SIG-M5 treated with dmso at 0.1 percent for 504 hours (cell line): ENCODE measurements around the gene INSR.

Experiments
- DNase-seq: peaks from one replicate; lab custom pipeline; 2025; ENCODE audit not compliant: unreplicated experiment; lab: John Stamatoyannopoulos, UW

The INSR gene

DNA sequence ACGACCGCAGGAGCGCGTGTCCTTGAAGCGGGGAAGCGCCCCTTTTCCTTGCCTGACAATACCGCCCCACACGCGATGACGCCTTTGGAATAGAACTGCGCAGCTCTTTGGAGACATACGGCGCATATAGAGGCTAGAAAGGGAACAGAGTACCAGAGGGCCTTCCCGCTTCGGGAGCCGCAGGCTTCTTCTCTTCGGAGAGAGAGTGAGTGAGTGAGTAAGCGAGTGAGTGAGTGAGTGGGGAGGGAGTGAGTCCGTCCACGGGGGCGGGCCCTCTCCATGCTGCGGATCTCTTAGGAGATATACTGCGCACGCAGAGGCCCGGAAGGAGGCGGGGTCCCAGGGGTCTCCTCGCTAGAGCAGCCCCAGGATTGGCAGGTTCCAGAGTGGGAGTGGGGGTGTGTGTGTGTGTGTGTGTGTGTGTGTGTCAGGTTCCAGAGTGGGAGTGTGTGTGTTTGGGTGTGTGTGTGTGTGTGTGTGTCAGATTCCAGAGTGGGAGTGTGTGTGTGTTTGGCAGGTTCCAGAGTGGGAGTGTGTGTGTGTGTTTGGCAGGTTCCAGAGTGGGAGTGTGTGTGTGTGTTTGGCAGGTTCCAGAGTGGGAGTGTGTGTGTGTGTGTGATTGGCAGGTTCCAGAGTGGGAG lies 97.0 kb downstream of the INSR start:
- DNase-seq = peak; percentile 92

DNA sequence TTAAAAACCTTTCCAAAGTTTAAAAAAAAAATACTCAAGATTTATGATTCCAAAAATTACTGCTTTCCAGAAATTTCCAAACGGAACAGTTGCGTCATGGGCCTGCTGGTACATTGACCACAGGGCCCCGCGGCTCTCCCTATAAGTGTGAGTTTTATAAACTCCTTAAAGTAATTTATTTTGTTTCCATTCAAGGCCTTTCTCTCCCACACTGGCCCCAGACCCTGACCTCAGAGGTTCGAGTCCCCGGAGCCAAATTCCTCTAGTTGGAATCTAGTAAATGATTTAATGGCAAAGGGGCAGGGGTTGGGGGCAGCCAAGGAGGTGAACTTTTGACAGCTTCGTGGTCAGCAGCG lies 97.5 kb downstream of the INSR start:
- DNase-seq = no peak

DNA sequence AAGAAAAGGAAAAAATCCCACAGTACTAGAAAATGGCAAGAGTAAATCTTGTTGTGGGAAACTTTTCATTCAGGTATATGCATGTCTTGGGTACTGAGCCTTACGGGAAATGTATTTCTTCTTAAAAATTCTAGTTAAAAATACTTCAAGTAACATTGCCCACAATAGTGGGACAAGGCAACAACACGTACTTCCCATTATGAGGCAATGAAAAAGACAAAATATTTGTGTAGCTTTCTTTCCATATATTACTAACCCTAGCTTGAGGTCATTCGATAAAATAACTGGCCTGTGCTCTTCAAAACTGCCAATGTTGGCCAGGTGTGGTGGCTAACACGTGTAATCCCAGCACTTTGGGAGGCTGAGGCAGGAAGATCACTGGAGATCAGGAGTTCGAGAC lies 99.2 kb downstream of the INSR start:
- DNase-seq = no peak

DNA sequence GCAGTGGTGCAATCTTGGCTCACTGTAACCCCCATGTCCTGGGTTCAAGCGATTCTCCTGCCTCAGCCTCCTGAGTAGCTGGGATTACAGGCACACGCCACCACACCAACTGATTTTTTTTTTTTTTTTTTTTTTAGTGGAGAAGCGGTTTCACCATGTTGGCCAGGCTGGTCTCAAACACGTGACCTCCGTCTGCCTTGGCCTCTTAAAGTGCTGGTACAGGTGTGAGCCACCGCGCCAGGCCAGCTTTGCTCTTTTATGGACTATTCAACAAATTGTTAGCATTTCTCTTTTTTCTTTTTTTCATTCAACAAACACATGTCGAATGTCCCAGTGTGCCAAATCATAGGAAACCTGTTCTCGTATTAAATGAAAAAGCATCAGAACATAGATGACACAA lies 99.6 kb downstream of the INSR start:
- no peak for DNase-seq

DNA sequence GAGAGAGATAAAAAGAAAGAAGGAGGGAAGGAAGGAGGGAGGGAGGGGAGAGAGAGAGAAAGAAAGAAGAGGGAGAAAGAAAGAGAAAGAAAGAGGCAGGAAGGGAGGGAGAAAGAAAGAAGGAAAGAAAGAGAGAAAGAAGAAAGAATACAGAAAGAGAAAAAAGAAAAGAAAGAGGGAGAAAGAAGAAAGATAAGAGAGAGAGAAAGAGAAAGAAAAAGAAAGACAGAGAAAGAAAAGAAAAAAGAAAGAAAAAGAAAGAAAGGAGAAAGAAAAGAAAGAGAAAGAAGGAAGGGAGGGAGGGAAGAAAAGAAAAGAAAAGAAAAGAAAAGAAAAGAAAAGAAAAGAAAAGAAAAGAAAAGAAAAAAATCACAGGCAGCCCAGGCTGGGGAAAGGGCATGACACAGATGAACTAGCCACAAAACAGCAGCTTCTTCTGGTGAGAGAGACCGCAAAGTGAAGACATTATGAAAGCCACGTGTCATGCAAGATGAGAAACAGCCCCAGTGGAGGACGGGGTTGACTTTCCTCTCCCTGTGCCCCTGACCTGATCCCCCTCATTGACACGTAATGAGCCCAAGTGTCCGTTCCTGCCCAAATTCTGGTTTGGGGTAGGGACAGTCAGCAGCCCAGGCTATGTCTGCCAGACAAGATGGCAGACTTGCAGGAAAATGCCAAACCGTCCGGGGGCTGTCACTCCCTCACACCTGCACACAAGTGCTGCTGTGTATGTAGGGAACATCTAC lies 102.1 kb downstream of the INSR start:
- peak; percentile 63 for DNase-seq

DNA sequence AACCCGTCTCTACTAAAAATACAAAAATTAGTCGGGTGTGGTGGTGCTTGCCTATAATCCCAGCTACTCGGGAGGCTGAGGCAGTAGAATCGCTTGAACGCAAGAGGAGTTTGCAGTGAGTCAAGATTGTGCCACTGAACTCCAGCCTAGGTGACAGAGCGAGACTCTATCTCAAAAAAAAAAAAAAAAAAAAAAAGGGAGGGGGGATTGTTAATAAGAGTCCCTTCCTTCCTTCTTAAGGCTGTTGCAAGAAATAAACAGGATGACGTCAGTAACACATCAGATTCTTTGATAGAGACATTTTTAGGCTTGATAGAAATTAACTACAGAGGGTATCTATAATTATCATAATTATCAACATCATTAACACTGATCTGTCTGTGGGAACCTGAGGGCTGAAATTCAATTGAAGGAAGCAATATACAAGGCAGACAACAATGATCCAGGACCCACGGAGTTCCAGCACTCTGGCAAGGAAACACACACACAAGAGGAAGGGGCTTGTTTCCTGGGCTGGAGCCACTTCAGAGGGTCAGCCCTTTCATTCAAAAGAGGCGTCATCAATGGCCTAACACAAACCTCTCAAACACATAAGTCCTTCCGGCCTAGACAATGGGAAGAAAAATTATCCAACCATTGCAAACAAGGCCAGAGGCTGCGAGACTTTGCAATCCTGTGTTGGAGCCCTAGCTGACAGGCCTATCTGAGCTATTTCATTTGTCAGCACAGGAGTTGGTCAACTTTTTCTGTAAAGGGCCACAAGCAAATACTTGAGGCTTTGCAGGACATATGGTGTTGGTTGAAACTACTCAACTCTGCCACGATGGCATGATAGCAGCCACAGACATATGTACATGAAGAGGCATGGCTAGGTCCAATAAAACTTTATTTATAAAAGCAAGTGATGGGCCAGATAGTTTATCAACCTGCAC lies 105.2 kb downstream of the INSR start:
- DNase-seq = no peak

DNA sequence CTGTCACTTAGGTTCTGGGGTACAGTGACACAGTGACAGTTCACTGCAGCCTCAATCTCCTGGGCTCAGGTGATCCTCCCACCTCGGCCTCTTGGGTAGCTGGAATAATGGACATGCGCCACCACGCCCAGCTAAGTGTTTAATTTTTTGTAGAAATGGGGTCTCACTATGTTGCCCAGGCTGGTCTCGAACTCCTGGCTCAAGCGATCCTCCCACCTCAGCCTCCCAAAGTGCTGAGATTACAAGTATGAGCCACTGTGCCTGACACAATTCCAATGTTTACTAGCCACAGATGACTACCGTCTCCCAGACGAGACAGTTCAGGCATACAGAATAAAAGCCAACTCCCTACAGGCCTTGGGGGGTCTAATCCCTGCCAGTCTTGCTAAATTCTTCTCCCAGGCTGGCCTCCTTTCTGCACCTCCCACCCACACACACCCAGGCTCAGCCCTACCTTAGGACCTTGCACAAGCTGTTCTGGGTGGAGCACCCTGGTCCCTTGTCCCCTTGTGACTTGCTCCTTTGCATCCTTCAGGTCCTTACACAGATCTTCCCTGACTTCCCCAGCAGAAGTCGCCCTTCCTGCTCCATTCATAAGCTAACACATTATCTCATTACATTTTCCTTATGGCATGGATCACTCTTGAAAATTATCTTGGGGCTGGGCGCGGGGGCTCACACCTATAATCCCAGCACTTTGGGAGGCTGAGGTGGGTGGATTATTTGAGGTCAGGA lies 106.4 kb downstream of the INSR start:
- DNase-seq = no peak

DNA sequence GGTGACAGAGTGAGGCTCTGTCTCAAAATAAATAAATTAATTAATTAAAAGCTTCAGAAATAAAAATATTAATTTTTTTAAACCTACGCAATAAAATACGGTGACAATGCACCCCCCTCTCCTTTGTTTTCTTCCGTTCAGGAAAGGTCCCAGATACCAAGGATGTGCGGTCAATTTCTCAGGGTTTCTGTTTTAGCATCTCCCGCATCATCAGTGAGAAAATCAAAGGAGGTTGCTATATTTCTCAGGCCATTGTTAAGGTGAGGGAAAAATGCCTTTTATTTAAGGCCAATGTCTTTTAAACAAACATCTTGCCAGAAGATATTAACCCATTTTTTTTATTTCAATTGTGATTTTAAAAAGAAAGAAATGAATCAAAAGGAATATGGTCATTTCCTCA lies 111.7 kb downstream of the INSR start:
- DNase-seq = no peak

DNA sequence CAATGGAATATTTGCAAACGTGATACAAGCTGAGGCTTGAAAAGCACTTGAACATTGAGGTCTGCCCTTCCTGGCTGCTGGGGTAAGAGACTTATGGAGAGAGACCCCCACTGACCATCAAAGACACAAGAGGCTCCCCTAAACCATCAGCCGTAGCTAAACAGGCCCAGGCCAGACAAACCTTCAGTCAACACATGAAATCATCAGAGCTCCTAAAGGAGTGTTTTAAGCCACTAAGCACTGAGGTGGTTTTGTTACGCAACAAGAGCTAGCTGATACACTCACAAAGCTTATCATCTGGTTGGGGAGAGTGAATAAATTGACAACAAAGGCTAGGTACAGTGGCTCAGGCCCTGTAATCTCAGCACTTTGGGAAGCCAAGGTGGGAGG lies 114.3 kb downstream of the INSR start:
- no peak for DNase-seq

DNA sequence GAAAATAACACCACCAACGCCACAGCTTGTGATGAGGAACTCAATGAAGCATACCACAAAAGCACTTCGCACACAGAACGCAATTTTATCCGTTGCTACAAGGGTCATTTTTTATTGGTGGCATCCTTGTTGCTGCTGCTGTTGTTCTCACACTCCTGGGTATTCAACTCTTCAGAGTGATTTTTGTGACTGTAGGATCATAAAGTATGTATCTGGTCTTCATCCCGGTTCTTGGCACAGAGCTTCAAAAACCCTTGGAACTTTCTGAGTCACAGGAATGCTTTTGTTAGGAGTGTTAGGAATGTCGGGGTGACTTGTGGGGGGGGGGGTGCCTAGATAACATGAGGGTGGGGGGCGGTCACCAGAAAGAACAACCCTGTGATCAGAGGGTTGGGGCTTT lies 116.3 kb downstream of the INSR start:
- no peak for DNase-seq

DNA sequence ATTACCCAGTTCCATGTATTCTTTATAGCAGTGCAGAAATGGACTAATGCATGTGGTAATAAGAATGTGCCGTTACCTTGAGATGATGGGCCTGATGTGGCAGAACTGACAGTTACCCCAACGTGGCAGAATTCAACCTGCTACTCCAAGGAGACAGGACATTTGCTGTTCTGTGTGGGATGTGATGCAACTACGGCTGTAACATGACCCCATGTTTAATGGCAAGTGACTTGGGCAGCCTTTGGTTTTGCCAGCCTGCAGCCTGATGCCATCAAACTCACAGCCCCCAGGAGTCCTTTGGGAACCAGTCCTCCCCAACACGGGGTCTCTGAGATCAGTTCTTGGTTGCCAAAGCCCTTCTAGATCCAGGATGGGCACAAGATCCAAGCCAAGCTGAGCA lies 117.4 kb downstream of the INSR start:
- DNase-seq = no peak

DNA sequence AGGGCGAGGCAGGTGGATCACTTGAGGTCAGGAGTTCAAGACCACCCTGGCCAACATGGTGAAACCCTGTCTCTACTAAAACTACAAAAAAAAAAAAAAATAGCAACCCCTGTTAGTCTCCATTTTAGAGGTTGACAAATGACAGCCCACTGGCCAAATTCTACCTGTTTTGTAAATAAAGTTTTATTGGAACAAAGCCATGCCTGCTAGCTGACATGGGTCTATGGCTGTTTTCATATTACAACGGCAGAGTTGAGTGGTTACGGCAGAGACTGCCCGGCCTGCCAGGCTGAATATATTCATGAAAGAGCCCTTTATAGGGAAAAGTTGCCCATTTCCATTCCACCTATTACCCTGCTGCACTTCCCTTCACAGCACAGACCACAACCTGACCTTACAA lies 121.4 kb downstream of the INSR start:
- no peak for DNase-seq

DNA sequence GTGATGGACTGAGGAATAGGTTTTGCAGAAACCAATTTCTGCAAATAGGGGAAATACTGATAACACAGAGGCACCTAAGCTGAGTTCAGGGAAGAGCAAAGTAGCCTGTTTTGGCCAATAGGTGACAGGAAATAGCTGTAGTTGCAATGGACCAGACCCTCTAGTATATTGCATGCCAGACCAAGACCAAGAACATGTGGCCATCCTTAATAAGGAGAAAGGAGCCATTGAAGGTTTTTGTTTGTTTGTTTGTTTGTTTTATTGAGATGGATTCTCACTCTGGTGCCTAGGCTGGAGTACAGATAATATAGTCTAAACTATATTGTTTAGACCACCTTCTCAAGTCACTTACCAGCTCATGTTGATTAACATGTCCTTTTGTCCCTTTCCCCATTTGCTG lies 123.2 kb downstream of the INSR start:
- DNase-seq = no peak

DNA sequence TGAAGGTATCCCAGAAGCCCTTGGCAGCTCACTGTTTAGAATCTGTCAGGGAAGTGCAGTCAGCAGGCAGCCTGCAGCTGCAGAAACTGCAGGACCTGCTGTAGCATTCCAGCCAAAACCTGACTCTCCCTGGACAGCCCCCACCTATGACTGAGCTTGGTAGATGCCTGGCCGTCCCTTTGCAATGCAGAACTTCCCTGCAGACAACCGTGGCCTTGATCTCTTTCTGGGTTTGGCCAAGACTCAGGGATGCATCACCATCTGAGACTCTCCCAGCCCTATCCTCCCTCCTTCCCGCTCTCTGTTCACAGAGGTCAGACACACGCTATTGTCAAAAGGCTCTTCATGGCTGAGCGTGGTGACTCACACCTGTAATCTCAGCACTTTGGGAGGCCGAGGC lies 125.3 kb downstream of the INSR start:
- no peak for DNase-seq

DNA sequence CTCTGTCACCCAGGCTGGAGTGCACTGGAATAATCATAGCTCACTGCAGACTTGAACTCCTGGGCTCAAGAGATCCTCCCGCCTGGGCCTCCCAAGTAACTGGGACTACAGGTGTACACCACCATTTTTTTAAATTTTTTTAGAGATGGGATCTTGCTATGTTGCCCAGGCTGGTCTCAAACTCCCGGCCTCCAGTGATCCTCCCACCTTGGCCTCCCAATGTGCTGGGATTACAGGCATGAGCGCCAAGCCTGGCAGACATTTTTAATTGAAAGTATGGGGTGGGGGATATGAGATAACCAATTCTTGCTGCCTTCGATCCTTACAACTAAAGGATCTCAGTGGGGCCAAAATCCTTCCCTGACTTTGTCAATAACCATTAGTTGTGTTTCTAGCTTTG lies 132.9 kb downstream of the INSR start:
- no peak for DNase-seq

DNA sequence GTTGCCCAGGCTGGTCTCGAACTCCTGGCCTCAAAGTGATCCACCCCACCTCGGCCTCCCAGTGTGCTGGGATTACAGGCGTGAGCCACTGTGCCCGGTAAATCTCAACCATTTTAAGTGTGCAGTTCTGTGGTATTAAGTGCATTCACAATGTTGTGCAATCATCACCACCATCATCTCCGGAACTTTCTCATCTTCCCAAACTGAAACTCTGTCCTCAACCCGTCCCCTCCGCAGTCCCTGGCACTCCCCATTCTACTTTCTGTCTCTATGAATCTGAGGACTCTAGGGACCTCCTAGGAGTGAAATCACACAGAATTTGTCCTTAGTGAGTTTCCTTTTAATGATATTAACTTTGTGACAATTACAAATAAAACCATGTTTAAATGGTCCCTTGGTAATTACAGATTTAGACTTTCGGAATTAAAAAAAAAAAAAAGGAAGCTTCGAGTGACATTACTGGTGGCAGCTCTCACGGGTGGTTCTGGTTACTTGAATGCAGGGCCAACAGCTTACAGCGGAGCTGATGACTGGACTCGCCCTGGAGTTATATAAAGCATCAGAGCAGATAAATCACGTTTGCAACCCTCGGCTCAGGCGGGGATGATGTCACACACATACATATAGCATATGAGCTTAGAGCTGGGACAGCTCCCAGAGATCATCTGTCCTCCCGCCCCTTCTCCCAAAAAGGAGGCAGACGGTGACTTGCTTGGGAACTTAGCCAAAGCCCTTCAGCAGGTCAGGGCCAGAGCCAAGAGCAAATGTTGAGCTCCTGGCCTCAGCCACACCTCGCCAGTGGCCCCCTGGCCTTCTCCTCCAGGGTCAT lies 134.9 kb downstream of the INSR start:
- DNase-seq = no peak

DNA sequence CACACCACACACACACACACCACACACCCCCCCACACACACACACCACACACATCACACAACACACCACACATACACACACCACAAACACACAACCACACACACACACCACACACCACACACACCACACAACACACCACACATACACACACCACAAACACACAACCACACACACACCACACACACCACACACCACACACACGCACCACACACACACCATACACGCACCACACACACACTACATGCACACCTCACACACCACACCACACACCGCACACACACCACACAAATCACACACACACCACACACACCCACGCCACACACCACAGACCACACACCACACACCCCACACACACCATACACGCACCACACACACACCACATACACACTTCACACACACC lies 141.2 kb downstream of the INSR start:
- no peak for DNase-seq

DNA sequence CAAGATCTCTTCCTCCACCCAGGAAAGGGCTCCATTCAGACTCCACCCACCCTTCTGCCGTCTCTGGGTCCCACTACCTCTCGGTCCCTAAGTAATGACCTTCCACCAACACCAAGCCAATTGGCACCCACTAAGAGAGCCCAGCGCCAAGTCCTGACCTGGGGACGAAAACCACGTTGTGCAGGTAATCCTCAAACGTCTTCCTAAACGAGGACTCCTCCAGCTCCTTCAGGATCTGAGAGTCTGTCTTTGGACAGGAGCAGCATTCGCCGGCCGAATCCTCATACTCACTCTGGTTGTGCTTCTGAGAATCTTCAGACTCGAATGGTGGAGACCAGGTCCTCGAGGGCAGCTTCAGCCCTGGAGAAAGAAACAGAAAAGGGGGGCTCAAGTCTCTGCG lies 141.6 kb downstream of the INSR start:
- DNase-seq = no peak

DNA sequence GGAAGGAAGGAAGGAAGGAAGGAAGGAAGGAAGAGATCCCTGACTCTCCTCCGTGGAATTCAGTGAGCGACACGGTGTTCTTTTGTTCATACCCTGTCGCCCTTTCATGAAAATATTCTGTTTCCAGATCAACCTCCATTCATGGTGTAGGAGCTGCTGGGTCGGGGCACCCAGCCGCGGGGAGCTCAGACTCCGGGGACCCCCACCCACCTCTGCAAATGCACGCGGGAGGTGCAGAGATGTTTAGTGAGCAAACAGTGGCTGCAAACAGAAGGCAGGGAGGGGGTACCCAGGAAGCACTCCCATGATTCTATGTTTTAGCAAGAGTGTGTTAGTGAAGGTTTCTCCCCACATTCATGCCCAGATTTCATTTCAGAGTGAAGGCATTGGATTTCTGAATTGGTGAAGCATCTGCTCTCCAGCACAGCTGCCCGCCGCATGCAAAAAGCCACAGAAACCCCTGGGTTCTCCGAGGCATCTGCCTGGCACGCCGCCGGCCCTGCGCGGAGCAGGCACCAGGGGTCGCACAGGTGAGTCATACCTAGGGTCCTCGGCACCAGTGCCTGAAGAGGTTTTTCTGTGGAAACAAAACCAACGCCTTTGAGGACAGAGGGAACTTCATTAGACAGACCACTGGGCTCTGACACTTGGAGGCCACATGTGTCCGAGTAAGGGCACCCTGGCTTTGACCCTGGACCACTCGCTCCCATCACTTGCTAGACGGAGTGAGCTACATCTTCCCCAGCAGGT lies 144.1 kb downstream of the INSR start:
- DNase-seq = no peak
